Adrenal gland (tissue), 12 donors: ENCODE data around the gene CLEC4G. TPM values are rescaled to one million over a fixed set of nuclear protein-coding genes. Genes with fewer than 3 reads are reported as not detected.

ENCODE experiments used
- DNase-seq, 7 donors: peaks; one replicate each; pipeline ENCODE4 v3.0.0-alpha.2; 2019 to 2020
- H3K27ac ChIP-seq, 5 donors: fragments of 200-600 bp; sonication (generic) in 4 of 5; 1 replicate in 3 of 5; 2 replicates in 2 of 5; pipeline versions ENCODE4 v1.5.1 to v1.8.0; 2016 to 2020; ENCODE audit warnings: mild to moderate bottlenecking in 1 of 5
- H3K27me3 ChIP-seq: fragments of 200-600 bp; 2 replicates; pipeline ENCODE4 v1.8.0; 2021
- H3K36me3 ChIP-seq, 2 donors: fragments of 200-600 bp; replicated peaks in 1 of 2; 1 replicate in 1 of 2; 2 replicates in 1 of 2; pipeline versions ENCODE4 v1.5.1 to v1.8.0; 2018 to 2022
- H3K4me1 ChIP-seq, 2 donors: fragments of 200-600 bp; replicated peaks in 1 of 2; 1 replicate in 1 of 2; 2 replicates in 1 of 2; pipeline versions ENCODE4 v1.5.1 to v1.8.0; 2018 to 2021
- H3K4me3 ChIP-seq, 4 donors: fragments of 200-600 bp; sonication (generic) in 3 of 4; one replicate each; pipeline ENCODE4 v1.5.1; 2016 to 2018
- H3K9me3 ChIP-seq, 3 donors: fragments of 200-600 bp; sonication (generic) in 1 of 3; replicated peaks in 1 of 3; 1 replicate in 2 of 3; 2 replicates in 1 of 3; pipeline versions ENCODE4 v1.5.1 to v1.8.0; 2016 to 2021
- POLR2A ChIP-seq, 2 donors: fragments of 450-650 bp; IDR thresholded peaks; one replicate each; pipeline ENCODE4 v1.6.1; 2017; ENCODE audit warnings: antibody characterized with exemption in 2 of 2, mild to moderate bottlenecking in 2 of 2, moderate library complexity in 1 of 2
- WGBS, 4 donors: extraction: QIAGEN DNeasy Blood & Tissue Kit in 2 of 4; methylation state at CpG; one replicate each; pipeline versions ENCODE4 v1.1.5 to v1.1.7; 2013 to 2017; 5-methylcytosine and 5-hydroxymethylcytosine counted together
- intact Hi-C, 2 donors: fragments of 100-400 bp; cut with DNase I; formaldehyde crosslinking; loops; one replicate each; pipeline versions ENCODE4 v1.14.1 to v1.15.0; 2022 to 2023
- polyA plus RNA-seq, 3 donors: library from polyadenylated mRNA; stranded (reverse); fragments of 200-250 nt in 2 of 3; fragments of 350-450 nt in 1 of 3; fragmentation: Illumina TruSeq in 1 of 3; extraction: RNeasy Lipid Tissue Mini Kit (QIAGEN cat#74804) in 1 of 3; gene quantifications; one replicate each; pipeline ENCODE4 v1.2.3, GENCODE V29; 2013 to 2014
- total RNA-seq, 9 donors: library from RNA; depleted of rRNA in 4 of 9; stranded (reverse); fragments of >200 nt in 4 of 9; fragments of 120-200 nt in 1 of 9; fragmentation: NEBNext Ultra II Directional in 1 of 9; extraction: Animal tissue kit (Norgen Biotek cat#: 25700) in 1 of 9; gene quantifications; one replicate each; pipeline versions ENCODE4 v1.1.0 to v1.2.4, GENCODE V29; 2013 to 2023
- TF ChIP-seq, protein P1 (sequence below), 6 experiments: fragments of 450-650 bp in 4 of 6; fragments of 200-600 bp in 2 of 6; sonication (generic) in 1 of 6; IDR thresholded peaks; 1 replicate in 5 of 6; 2 replicates in 1 of 6; pipeline versions ENCODE4 v1.5.1 to v1.8.0; 2016 to 2021; ENCODE audit warnings: antibody characterized with exemption in 6 of 6, mild to moderate bottlenecking in 2 of 6, moderate library complexity in 1 of 6
- donor health status: healthy with polysubstance abuse.
- donor health status: Bipolar disorder and iron deficiency.
- donor health status: DM: yes; HTN: yes; CAD: no.
- donor health status: DM: no; HTN: no; CAD: no.
- donor health status: DM: no; HTN: no; CAD: no.
- donor health status: DM: yes; HTN: yes; CAD: no.

CLEC4G gene
- total and polyA plus RNA-seq, 12 donors, result 0.26 to 2.2 (median 0.87) TPM; not detected in 4

- intact Hi-C loops, result loop anchor here (10.0 kb wide), 2 partner anchors 112 to 328 kb away; no protein-coding TSS in a partner anchor
- Histone ChIP-seq H3K27me3 (no peaks in the 10 kb centered on the region), H3K9me3 (no peaks in the 10 kb centered on the region), H3K27ac (peak overlapping the region in 1 of 5 donors; percentile 90), H3K4me1 (peaks cover 3 to 13% of the 10 kb centered on the region in 2 donors), H3K4me3 (peak overlapping the region in 1 of 4 donors; percentile 93), H3K36me3 (peaks cover 0 to 21% of the 10 kb centered on the region in 2 donors)
- no peak for DNase-seq
- WGBS, 4 donors, result 77 to 89% (median 82%) methylated on average over 31 to 74 of the region's 74 CpGs
- no peak for TF ChIP-seq POLR2A (IDR thresholded peaks at IDR 0.05)
- TF ChIP-seq, protein P1, sequence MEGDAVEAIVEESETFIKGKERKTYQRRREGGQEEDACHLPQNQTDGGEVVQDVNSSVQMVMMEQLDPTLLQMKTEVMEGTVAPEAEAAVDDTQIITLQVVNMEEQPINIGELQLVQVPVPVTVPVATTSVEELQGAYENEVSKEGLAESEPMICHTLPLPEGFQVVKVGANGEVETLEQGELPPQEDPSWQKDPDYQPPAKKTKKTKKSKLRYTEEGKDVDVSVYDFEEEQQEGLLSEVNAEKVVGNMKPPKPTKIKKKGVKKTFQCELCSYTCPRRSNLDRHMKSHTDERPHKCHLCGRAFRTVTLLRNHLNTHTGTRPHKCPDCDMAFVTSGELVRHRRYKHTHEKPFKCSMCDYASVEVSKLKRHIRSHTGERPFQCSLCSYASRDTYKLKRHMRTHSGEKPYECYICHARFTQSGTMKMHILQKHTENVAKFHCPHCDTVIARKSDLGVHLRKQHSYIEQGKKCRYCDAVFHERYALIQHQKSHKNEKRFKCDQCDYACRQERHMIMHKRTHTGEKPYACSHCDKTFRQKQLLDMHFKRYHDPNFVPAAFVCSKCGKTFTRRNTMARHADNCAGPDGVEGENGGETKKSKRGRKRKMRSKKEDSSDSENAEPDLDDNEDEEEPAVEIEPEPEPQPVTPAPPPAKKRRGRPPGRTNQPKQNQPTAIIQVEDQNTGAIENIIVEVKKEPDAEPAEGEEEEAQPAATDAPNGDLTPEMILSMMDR (IDR thresholded peaks at IDR 0.05), result no peak
Observed at GRCh38 chr19:7682175-7682855, 49.6 kb downstream of the CLEC4G start.

DNA sequence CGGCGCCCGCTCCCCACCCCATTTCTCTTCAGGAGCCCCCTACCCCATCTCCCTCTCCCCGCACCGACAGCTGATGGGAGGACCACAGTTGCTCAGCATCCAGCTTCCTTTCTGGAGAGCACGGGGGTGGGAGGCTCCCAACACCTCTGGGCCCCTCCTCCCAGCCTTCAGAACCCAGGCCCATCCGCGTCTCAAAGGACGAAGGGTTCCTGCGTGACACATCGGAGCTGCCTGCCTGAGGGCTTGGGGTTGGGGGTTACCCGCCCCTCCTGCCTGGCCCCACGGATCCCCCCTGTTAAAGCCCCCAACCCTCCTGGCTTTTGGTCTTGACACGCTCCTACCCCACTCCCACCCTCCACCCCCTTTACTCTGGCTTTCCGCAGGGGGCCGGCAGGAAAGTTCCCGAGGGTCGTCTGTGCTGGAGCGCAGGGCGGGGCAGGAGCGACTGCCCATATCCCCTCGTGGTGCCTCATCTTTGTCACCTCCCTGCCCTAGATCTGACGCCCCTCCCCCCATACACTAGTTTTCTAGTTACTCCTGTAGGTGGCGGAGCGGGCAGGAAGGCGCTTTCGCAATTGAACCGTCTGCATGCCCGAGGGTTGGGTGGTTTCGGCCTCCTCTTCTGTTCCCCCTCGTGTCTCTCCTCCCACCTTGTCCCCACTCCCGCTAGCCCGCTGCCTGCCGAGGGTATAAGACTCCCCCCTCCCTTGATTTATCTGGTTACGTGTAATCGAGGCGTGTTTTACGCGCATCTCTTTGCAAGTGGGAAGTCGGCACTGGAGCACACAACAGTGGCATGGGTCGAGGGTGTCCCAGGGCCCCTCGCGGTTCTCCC lies 50.4 kb downstream of the CLEC4G start:
- peak overlapping the region; percentile 85 to 98 (median 90) for H3K4me3 ChIP-seq
- intact Hi-C loops, result loop anchor here (10.0 kb wide), 2 partner anchors 113 to 327 kb away; no protein-coding TSS in a partner anchor
- DNase-seq, result peak; percentile 82 to 92 (median 90)
- no peaks in the 10 kb centered on the region for H3K27me3 ChIP-seq
- H3K9me3 ChIP-seq, result no peaks in the 10 kb centered on the region
- H3K4me1 ChIP-seq, result peaks cover 3 to 13% of the 10 kb centered on the region in 2 donors
- TF ChIP-seq POLR2A (IDR thresholded peaks at IDR 0.05), result no peak
- TF ChIP-seq, protein P1 (IDR thresholded peaks at IDR 0.05), result peak; percentile 49 to 71 (median 60)
- peak overlapping the region in 4 of 5 donors; percentile 59 to 90 (median 78) for H3K27ac ChIP-seq
- 3 to 14% (median 6%) methylated on average over 29 to 43 of the region's 43 CpGs for WGBS, 4 donors
- peaks cover 0 to 21% of the 10 kb centered on the region in 2 donors for H3K36me3 ChIP-seq

DNA sequence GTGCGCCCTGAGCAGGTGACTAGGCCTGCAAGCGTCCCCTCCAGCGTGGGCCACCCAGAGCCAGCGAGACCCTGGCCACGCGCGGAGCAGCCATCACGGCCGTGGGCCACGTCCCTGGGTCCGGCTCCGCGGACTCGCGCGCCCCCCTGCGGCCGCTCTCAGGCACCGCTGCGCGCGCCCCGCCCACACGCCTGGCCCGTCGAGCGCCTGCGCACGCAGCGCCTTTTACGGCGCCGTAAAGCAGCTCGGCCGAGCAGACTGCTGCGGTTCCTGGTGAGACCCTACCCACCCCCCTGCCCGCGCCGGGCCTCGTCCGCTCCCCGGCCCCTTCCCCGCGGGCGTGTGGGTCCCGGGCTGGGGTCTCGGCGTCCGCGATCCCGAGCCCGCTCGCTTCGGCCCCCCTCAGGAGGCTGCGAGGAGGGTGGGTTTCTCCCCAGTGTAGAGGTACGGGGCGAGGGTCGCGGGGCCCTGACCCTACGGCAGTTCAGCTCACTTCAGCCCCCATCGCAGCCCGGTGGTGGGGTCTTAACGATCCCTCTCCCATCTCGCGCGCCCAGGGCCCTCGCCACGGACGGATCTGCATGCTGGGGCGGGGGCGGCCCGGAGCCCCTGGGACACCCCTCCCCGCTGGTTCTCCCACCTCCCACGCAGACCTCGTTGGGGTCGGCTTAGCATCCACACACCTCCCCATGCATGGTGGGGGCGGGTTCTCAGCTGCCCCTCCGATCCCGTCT lies 51.1 kb downstream of the CLEC4G start, which contains the start of gene TRAPPC5:
Gene TRAPPC5 (plus strand): TSS at position 228 of the 734 bp plus-strand sequence. CDS start 1,421 bp downstream, outside the sequence.
- H3K36me3 ChIP-seq, result peaks cover 0 to 21% of the 10 kb centered on the region in 2 donors
- no peaks in the 10 kb centered on the region for H3K27me3 ChIP-seq
- peak within 1 kb of the TSS in 4 of 5 donors; percentile 59 to 90 (median 78) for H3K27ac ChIP-seq
- H3K4me1 ChIP-seq, result peaks cover 3 to 13% of the 10 kb centered on the region in 2 donors
- no peaks in the 10 kb centered on the region for H3K9me3 ChIP-seq
- intact Hi-C loops, result loop anchor here (10.0 kb wide), 2 partner anchors 114 to 326 kb away; no protein-coding TSS in a partner anchor
- TF ChIP-seq, protein P1 (IDR thresholded peaks at IDR 0.05), result peak; percentile 8 to 99 (median 73)
- peak; percentile 13 to 27 for TF ChIP-seq POLR2A (IDR thresholded peaks at IDR 0.05)
- 0 to 1% (median 0%) methylated on average over 5 to 79 of the region's 79 CpGs; no CpG with 5 or more reads in 1 of the 4 donors for WGBS, 4 donors
- DNase-seq, result peak; percentile 79 to 90 (median 82)
- H3K4me3 ChIP-seq, result peak within 1 kb of the TSS; percentile 85 to 98 (median 90)
